Hippocampal formation (tissue), 2 donors: ENCODE results near the gene STAC2.
"Not testable (repeated sequence)": the region's sequence is repeated elsewhere in the genome, so short reads cannot be mapped to it uniquely, and the experiment has no call there.

Source experiments
- DNase-seq, 2 donors: peaks; one replicate each; lab custom pipeline; 2025; lab: John Stamatoyannopoulos, UW

STAC2 gene, protein sequence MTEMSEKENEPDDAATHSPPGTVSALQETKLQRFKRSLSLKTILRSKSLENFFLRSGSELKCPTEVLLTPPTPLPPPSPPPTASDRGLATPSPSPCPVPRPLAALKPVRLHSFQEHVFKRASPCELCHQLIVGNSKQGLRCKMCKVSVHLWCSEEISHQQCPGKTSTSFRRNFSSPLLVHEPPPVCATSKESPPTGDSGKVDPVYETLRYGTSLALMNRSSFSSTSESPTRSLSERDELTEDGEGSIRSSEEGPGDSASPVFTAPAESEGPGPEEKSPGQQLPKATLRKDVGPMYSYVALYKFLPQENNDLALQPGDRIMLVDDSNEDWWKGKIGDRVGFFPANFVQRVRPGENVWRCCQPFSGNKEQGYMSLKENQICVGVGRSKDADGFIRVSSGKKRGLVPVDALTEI

GRCh38 chr17:39225308-39225958 lies at the start of gene STAC2:
TSS of gene STAC2 (minus strand) at chr17:39225945. CDS start at chr17:39225502, 443 bp downstream.
- DNase-seq, result no peak

- DNase-seq, result no peak
Observed at GRCh38 chr17:39271546-39271945, 45.8 kb upstream of the STAC2 start.

GRCh38 chr17:39270923-39271322 lies 45.2 kb upstream of the STAC2 start:
- DNase-seq, result no peak

GRCh38 chr17:39264119-39264518 lies 38.4 kb upstream of the STAC2 start:
- no peak for DNase-seq

DNA sequence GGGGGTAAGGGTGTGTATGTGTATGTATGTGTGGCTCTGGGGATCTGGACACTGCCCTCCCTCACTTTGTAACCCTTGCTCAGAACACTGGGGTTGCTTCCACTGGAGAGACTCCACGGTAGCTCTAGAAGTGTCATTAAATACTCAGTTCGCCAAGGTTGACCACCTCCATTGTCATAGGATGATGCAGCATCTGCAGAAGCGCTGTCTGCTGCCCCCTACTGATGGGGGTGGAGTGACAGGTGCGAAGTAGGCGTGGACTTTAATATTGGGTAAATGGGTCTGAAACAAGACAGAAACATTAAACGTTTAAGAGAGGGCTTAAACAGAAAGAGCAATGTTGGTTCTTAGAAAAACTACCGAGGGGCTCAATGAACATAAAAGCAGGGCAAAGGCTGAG lies 35.5 kb upstream of the STAC2 start:
- no peak for DNase-seq

GRCh38 chr17:39252788-39253460 lies 27.2 kb upstream of the STAC2 start:
- DNase-seq, result no peak

DNA sequence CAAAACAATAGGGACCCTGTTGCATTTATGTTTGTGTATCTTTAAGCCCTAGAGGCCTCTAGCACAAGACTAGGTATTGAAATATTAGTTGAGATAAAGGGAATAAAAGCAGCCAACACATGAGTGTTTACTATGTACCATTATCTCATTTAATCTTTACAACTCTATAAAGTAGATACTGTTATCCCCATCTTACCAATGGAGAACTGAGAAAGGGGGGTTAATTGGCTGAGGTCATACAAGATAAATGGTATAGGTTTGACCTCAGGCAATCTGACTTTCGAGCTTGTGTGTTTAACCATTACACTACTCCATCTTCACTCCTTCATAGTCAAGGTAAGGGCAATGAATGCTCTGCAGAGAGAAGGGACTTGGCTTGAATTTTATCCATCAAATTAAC lies 26.3 kb upstream of the STAC2 start:
- DNase-seq, result no peak

DNA sequence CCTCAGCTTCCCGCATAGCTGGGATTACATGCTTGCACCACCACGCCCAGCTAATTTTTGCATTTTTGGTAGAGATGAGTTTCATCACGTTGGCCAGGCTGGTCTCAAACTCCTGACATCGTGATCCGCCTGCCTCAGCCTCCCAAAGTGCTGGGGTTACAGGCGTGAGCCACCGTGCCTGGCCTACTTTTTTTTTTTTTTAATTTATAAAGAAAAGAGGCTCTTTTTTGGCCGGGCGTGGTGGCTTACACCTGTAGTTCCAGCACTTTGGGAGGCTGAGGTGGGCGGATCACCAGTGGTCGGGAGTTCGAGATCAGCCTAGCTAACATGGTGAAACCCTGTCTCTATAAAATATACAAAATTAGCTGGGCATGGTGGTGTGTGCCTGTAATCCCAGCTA lies 24.3 kb upstream of the STAC2 start:
- DNase-seq, result not testable (repeated sequence)

- no peak for DNase-seq
Observed at GRCh38 chr17:39246274-39246673, 20.5 kb upstream of the STAC2 start.

DNA sequence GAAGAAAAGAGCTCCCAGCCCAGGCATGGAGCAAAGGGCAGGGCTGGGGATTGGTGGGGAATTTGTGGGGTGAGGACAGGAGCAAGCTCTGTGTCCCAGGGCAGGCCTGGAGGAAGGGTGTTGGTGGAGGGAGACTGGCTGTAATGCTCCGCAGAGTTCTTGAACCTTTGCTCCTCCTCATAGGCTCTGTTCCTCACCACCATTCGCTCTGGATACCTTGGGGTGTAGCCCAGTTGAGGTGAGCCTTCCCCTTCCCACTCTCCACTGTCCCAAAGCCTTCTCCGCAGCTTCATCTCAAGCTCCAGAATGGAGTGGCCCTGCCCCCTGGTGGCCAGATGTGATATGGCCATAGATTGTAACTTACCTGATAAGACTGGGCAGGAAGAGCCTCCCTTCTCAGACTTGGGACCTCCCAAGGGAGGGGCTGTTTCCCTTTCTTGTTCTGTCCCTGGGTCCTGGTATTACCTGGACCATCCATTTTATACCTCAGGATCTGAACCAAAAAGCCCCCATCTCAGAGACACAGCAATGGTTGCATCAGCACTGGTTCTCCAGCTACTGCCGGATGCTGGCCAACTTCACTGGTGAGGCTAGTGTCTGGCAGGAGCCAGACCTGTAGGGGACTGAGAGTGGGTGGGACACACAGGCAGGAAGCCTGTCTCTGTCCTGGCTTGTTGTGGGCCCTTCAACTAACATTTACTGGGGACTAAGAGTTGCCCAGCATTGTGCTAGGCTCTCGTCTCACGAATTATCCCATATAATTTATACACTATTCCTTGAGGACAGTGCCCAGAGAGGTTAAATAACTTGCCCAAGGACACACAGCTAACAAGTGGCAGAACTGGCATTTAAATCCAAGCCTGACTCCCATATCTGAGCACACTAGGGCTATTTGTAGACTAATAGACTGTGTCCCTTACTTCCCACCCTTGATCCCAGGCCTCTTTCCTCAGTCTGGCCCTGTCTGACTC lies 19.1 kb upstream of the STAC2 start:
- DNase-seq, result peak; percentile 55 to 61

GRCh38 chr17:39244016-39244599 lies 18.4 kb upstream of the STAC2 start:
- no peak for DNase-seq

DNA sequence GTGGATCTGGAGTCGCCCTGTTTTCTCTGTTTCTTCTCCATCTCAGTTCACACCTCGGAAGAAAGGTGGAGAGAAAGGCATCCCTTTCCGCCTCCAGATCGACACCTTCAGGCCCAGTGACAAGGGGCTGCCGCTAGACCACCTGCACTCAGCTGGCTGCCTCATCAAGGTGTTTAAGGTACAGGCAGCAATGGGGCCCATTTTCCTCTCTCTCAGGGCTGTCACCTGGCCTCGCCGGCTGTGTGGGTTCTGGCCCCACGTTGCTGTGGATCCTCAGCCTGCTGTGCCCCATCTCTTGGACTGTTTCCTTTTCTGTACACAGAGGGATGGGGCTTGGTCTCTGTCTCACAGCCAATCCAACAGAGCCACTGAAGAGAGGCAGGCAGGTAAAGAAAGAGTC lies 17.4 kb upstream of the STAC2 start:
- DNase-seq, result no peak

DNA sequence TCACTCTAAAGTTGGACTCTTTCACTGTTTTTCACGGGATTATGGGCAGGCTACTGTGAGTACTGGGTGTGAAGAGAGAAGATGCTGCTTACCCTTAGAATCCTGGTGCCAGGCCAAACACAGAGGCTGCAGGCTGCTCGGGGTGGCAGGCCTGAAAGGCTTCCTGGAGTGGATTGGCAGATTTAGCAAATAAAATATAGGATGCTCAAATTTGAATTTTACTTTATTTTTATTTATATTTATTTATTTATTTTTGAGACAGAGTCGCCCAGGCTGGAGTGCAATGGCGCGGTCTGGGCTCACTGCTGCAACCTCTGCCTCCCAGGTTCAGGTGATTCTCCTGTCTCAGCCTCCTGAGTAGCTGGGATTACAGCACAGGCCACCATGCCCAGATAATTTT lies 14.9 kb upstream of the STAC2 start:
- DNase-seq, result no peak

GRCh38 chr17:39239640-39240314 lies 14.0 kb upstream of the STAC2 start:
- no peak for DNase-seq

- no peak for DNase-seq
Observed at GRCh38 chr17:39238311-39238972, 12.7 kb upstream of the STAC2 start.

DNA sequence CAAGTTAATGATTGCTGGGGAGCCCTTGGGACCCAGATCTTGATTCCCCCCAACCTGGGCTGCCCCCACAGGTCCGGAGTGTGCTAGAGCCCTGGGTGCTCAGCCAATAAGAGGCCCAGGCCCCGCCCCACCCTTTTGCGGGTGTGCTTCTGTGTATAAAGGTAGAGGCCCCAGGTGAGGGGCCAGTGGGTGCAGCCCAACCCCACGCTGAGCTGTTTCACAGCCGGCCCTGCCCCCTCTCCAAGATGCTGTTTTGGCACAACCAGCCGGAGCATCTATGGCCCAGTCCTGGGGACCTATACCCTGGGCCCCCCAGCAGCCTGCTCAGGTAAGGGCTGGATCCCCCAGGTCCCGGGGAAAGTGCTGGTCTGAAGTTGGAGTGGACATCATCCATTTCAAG lies 11.8 kb upstream of the STAC2 start:
- DNase-seq, result no peak

DNA sequence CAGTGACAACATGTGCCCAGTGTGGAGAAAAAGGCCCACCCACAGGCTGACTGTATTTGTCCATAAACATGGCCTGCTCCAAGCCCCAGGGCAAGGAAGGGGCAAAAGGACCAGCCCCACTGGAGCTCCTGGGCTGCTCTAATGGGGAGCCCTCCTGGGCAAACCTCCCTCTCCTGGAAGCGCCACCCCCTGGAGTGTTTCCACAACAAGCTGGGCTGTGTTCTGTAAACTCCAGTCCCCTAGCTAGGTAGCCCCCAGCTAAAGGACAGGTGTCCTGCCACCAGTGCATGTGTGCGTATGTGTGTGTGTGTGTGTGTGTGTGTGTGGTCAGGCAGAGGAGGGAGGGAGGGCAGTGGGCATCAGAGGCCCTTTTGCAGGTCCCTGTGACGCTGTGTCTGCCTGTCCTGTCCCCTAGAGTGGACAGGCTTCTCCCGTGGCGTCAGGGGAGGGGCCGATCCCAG lies 11.3 kb upstream of the STAC2 start:
- DNase-seq, result no peak

GRCh38 chr17:39236450-39236927 lies 10.7 kb upstream of the STAC2 start:
- no peak for DNase-seq

DNA sequence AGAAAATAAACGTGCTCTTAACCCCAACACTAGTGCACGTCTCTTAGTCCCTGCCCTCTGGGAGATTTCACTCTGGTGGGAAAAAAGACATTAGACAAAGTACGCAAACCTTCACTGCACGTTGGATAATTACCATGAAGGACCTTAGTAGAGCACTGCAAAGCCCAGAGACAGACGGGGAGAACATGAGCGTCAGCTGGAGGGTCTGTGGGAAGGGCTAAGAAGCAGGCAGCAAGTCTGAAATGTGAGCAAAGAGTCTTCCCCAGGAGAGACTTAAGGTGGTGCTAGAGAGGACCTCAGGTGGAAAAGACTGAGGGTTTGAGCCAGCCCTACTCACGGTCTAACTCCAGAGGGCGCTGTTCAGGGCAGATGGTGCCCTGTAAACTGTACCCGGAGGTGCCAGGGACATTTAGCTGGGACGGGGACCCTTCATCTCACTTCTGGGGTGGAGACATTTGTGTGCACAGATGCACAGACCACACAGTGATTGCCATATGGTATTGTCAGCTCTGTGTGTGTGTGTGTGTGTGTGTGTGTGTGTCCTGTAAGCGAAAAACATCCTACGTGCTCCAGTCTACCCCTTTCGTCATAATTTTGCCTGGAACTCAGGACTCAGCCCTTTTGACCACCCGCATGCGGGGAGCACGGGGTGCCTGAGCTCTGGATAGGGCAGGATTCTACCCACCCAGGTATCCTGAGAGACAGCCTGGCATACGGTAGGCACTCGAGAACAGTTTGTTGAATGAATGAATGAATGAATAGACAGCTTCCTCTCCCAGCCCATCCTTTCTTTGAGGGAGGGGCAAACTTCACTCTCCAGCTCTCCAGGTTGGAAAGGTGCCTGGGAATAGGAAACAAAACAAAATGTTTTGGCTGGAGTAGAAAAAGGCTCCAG lies 10.1 kb upstream of the STAC2 start:
- no peak for DNase-seq
